ENCODE data around the gene CCDC177.

CCDC177 gene

GRCh38 chr14:69573205-69573830 lies 1.4 kb downstream of the CCDC177 start:
- no peak for DNase-seq (ENCODE audit: low read depth)
- no peak overlapping the region for H3K4me3 ChIP-seq (ENCODE audit: low read depth, low read length)
- TF ChIP-seq CTCF (IDR thresholded peaks at IDR 0.05; ENCODE audit: low read depth, low read length, missing control alignments): no peak

GRCh38 chr14:69572841-69573135 lies 1.9 kb downstream of the CCDC177 start:
- TF ChIP-seq CTCF (IDR thresholded peaks at IDR 0.05; ENCODE audit: low read depth, low read length, missing control alignments): no peak
- DNase-seq (ENCODE audit: low read depth): no peak
- no peak overlapping the region for H3K4me3 ChIP-seq (ENCODE audit: low read depth, low read length)

- no peak overlapping the region for H3K4me3 ChIP-seq (ENCODE audit: low read depth, low read length)
- no peak for DNase-seq (ENCODE audit: low read depth)
- TF ChIP-seq CTCF (IDR thresholded peaks at IDR 0.05; ENCODE audit: low read depth, low read length, missing control alignments): no peak
Measured at GRCh38 chr14:69572030-69572840, 2.4 kb downstream of the CCDC177 start.

GRCh38 chr14:69571449-69572029 lies 3.1 kb downstream of the CCDC177 start:
- TF ChIP-seq CTCF (IDR thresholded peaks at IDR 0.05; ENCODE audit: low read depth, low read length, missing control alignments): no peak
- no peak for DNase-seq (ENCODE audit: low read depth)
- no peak overlapping the region for H3K4me3 ChIP-seq (ENCODE audit: low read depth, low read length)

- H3K4me3 ChIP-seq (ENCODE audit: low read depth, low read length): no peak overlapping the region
- no peak for DNase-seq (ENCODE audit: low read depth)
- TF ChIP-seq CTCF (IDR thresholded peaks at IDR 0.05; ENCODE audit: low read depth, low read length, missing control alignments): no peak
Measured at GRCh38 chr14:69570836-69571330, 3.8 kb downstream of the CCDC177 start.

GRCh38 chr14:69569859-69570258 lies 4.8 kb downstream of the CCDC177 start:
- DNase-seq (ENCODE audit: low read depth): no peak
- no peak for TF ChIP-seq CTCF (IDR thresholded peaks at IDR 0.05; ENCODE audit: low read depth, low read length, missing control alignments)
- H3K4me3 ChIP-seq (ENCODE audit: low read depth, low read length): no peak overlapping the region
